Skeletal muscle tissue (tissue), 4 donors: ENCODE results near the gene GGT6. TPM values are rescaled to one million over a fixed set of nuclear protein-coding genes. Genes with fewer than 3 reads are reported as not detected.

Experiments used
- H3K27ac ChIP-seq: one replicate; pipeline ENCODE4 v1.7.0; 2013; ENCODE audit warnings: mild to moderate bottlenecking, low read depth, low read length, inconsistent platforms
- H3K27me3 ChIP-seq, 3 donors: one replicate each; pipeline ENCODE4 v1.7.0; 2013; ENCODE audit warnings: low read length in 3 of 3; ENCODE audit not compliant: control insufficient read depth in 3 of 3, insufficient read depth in 3 of 3
- H3K36me3 ChIP-seq, 3 donors: one replicate each; pipeline ENCODE4 v1.7.0; 2013; ENCODE audit warnings: low read length in 3 of 3; ENCODE audit not compliant: control insufficient read depth in 3 of 3, insufficient read depth in 3 of 3
- H3K4me1 ChIP-seq, 3 donors: one replicate each; pipeline ENCODE4 v1.7.0; 2013; ENCODE audit warnings: low read length in 3 of 3, mild to moderate bottlenecking in 3 of 3; ENCODE audit not compliant: control insufficient read depth in 3 of 3, insufficient read depth in 3 of 3
- H3K4me3 ChIP-seq, 3 donors: one replicate each; pipeline ENCODE4 v1.7.0; 2013; ENCODE audit warnings: low read length in 3 of 3
- H3K9ac ChIP-seq, 3 donors: one replicate each; pipeline ENCODE4 v1.7.0; 2013; ENCODE audit warnings: low read length in 3 of 3, mild to moderate bottlenecking in 3 of 3, moderate library complexity in 2 of 3, low read depth in 1 of 3
- H3K9me3 ChIP-seq, 3 donors: one replicate each; pipeline ENCODE4 v1.7.0; 2013; ENCODE audit warnings: low read length in 3 of 3; ENCODE audit not compliant: control insufficient read depth in 3 of 3
- total RNA-seq: library from RNA; depleted of rRNA; stranded (reverse); fragments of >200 nt; gene quantifications from one replicate; pipeline ENCODE4 v1.2.3, GENCODE V29; 2014
- donor health status: Osteomylitis.

Gene GGT6
- total RNA-seq, 1 donor from 2014 or later, result not detected

GRCh38 chr17:4555873-4556759 is 4.3 kb downstream of the GGT6 start:
- Histone ChIP-seq H3K27ac (peak overlapping the region; percentile 53), H3K9ac (peak overlapping the region; percentile 81 to 88 (median 85)), H3K27me3 (no peaks in the 10 kb centered on the region)

GRCh38 chr17:4554997-4555799 is 5.2 kb downstream of the GGT6 start, which contains the start of gene MYBBP1A:
Gene MYBBP1A, minus strand, starts transcription at chr17:4555384. Its CDS starts 60 bp downstream, at chr17:4555324.
- Histone ChIP-seq H3K9me3 (no peaks in the 10 kb centered on the region), H3K4me1 (peaks cover 21 to 23% (median 21%) of the 10 kb centered on the region in 3 donors), H3K27me3 (no peaks in the 10 kb centered on the region), H3K9ac (peak within 1 kb of the TSS; percentile 81 to 89 (median 85)), H3K36me3 (peaks cover 24 to 30% (median 26%) of the 10 kb centered on the region in 3 donors), H3K27ac (peak within 1 kb of the TSS; percentile 53), H3K4me3 (peak within 1 kb of the TSS; percentile 89 to 98 (median 98))

More at GRCh38 chr17:4555873-4556759, 4.3 kb downstream of the GGT6 start:
- H3K4me3 ChIP-seq, result peak overlapping the region; percentile 89 to 98 (median 98)
- peaks cover 15 to 22% (median 17%) of the 10 kb centered on the region in 3 donors for H3K36me3 ChIP-seq
- peaks cover 21 to 23% (median 21%) of the 10 kb centered on the region in 3 donors for H3K4me1 ChIP-seq
- H3K9me3 ChIP-seq, result no peaks in the 10 kb centered on the region

- Histone ChIP-seq H3K4me3 (peak overlapping the region; percentile 89 to 98 (median 98)), H3K27me3 (no peaks in the 10 kb centered on the region), H3K9ac (peak overlapping the region; percentile 81 to 89 (median 85)), H3K9me3 (no peaks in the 10 kb centered on the region), H3K36me3 (peaks cover 28 to 37% (median 32%) of the 10 kb centered on the region in 3 donors), H3K27ac (peak overlapping the region; percentile 53), H3K4me1 (peaks cover 21 to 23% (median 21%) of the 10 kb centered on the region in 3 donors)
These were observed 5.9 kb downstream of the GGT6 start for GRCh38 chr17:4554441-4554996.

GRCh38 chr17:4553669-4554068 is 6.7 kb downstream of the GGT6 start:
- Histone ChIP-seq H3K9ac (no peak overlapping the region), H3K36me3 (peaks cover 36 to 43% (median 40%) of the 10 kb centered on the region in 3 donors), H3K27ac (no peak overlapping the region), H3K4me3 (peak overlapping the region in 1 of 3 donors; percentile 98), H3K4me1 (peaks cover 21 to 23% (median 21%) of the 10 kb centered on the region in 3 donors), H3K27me3 (no peaks in the 10 kb centered on the region), H3K9me3 (no peaks in the 10 kb centered on the region)

GRCh38 chr17:4551796-4552525 is 8.4 kb downstream of the GGT6 start:
- no peaks in the 10 kb centered on the region for H3K9me3 ChIP-seq
- peaks cover 21 to 23% (median 21%) of the 10 kb centered on the region in 3 donors for H3K4me1 ChIP-seq
- H3K4me3 ChIP-seq, result no peak overlapping the region
- H3K27me3 ChIP-seq, result no peaks in the 10 kb centered on the region
- H3K9ac ChIP-seq, result no peak overlapping the region
- peaks cover 52 to 60% (median 55%) of the 10 kb centered on the region in 3 donors for H3K36me3 ChIP-seq
- H3K27ac ChIP-seq, result no peak overlapping the region

GRCh38 chr17:4551141-4551540 is 9.2 kb downstream of the GGT6 start:
- Histone ChIP-seq H3K27me3 (no peaks in the 10 kb centered on the region), H3K36me3 (peaks cover 58 to 67% (median 59%) of the 10 kb centered on the region in 3 donors), H3K27ac (no peak overlapping the region), H3K4me1 (peaks cover 20 to 21% (median 21%) of the 10 kb centered on the region in 3 donors), H3K9me3 (no peaks in the 10 kb centered on the region), H3K9ac (no peak overlapping the region), H3K4me3 (no peak overlapping the region)

GRCh38 chr17:4550534-4551039 is 9.8 kb downstream of the GGT6 start:
- Histone ChIP-seq H3K27ac (no peak overlapping the region), H3K9me3 (no peaks in the 10 kb centered on the region), H3K36me3 (peaks cover 58 to 70% (median 60%) of the 10 kb centered on the region in 3 donors), H3K27me3 (no peaks in the 10 kb centered on the region), H3K9ac (no peak overlapping the region), H3K4me3 (no peak overlapping the region), H3K4me1 (peaks cover 14 to 17% (median 16%) of the 10 kb centered on the region in 3 donors)

- Histone ChIP-seq H3K4me1 (peaks cover 13 to 20% (median 13%) of the 10 kb centered on the region in 3 donors), H3K27ac (no peak overlapping the region), H3K27me3 (no peaks in the 10 kb centered on the region), H3K9ac (no peak overlapping the region), H3K36me3 (peaks cover 58 to 70% (median 64%) of the 10 kb centered on the region in 3 donors), H3K9me3 (no peaks in the 10 kb centered on the region), H3K4me3 (no peak overlapping the region)
These were observed 10.4 kb downstream of the GGT6 start for GRCh38 chr17:4549781-4550533.
